Large intestine (tissue), 3 donors: ENCODE data around the gene MAGEH1. TPM values are rescaled to one million over a fixed set of nuclear protein-coding genes. Genes with fewer than 3 reads are reported as not detected.
A peak's percentile ranks its signal among the peaks of the same experiment; 100 is the strongest.

Experiments
- DNase-seq, 2 donors: peaks; one replicate each; pipeline versions ENCODE4 v3.0.0 to v3.0.0-alpha.2; 2013
- H3K27ac ChIP-seq: one replicate; pipeline ENCODE4 v1.5.1; 2013; ENCODE audit warnings: low read length
- H3K27me3 ChIP-seq: 2 replicates; pipeline ENCODE4 v1.6.1; 2013; ENCODE audit warnings: low read length; ENCODE audit not compliant: control insufficient read depth, insufficient read depth
- H3K36me3 ChIP-seq: 2 replicates; pipeline ENCODE4 v1.6.1; 2013; ENCODE audit warnings: low read length; ENCODE audit not compliant: control insufficient read depth, insufficient read depth
- H3K4me1 ChIP-seq: one replicate; pipeline ENCODE4 v1.6.1; 2013; ENCODE audit warnings: low read length; ENCODE audit not compliant: control insufficient read depth, insufficient read depth
- H3K4me3 ChIP-seq: one replicate; pipeline ENCODE4 v1.5.1; 2013; ENCODE audit warnings: low read length
- H3K9me3 ChIP-seq: one replicate; pipeline ENCODE4 v1.6.1; 2013; ENCODE audit warnings: mild to moderate bottlenecking, low read depth, low read length, moderate library complexity; ENCODE audit not compliant: control insufficient read depth
- WGBS: methylation state at CpG from one replicate; pipeline ENCODE4 v1.1.5; 2013; ENCODE audit warnings: low lambda C conversion rate; ENCODE audit not compliant: insufficient coverage; 5-methylcytosine and 5-hydroxymethylcytosine counted together
- polyA plus RNA-seq: library from polyadenylated mRNA; unstranded; fragments of 120-200 nt; gene quantifications from one replicate; pipeline ENCODE4 v1.2.1, GENCODE V29; 2013

Gene MAGEH1
- polyA plus RNA-seq, 1 donor: 91.9 TPM

DNA sequence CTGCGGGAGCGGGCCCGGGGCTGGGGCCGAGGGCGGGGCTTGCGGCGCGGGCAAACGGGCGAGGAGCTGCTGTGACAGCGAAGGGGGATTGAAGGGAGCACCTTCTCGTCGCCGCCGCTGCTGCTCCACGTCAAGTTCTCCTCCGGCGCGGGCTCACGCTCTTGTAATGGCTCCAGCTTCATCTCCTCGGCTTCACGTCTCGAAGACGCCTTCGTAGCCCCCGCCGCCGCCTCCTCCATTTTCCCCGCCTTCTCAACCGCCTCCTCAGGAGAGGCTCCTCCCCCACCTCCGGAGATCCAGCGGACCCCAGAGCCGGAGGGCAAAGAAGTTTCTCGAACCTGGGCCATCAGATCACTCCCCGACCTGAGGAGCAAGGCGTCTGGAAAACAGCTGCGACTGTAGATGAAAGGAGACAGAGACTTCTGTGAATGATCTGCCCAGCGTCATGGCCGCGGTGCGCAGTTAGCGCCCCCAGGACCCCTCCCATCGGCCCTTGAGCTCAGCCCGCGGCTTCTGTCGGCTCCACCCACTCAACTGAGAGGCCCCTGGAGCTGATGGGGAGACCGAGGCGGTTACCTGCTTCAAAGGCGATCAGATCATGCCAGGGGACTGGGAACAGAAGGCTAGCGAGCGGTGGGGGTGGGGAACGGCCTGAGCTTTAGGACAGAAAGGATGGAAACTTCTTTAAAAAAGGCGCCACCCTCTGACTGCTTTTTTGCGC is 36.8 kb downstream of the MAGEH1 start:
- Histone ChIP-seq H3K27me3 (no peaks in the 10 kb centered on the region), H3K4me1 (peaks cover 7% of the 10 kb centered on the region), H3K4me3 (peak overlapping the region; percentile 72), H3K36me3 (no peaks in the 10 kb centered on the region), H3K27ac (peak overlapping the region; percentile 99), H3K9me3 (no peaks in the 10 kb centered on the region)
- peak; percentile 56 to 88 for DNase-seq
- no CpG with 5 or more reads among the region's 54 CpGs for WGBS

DNA sequence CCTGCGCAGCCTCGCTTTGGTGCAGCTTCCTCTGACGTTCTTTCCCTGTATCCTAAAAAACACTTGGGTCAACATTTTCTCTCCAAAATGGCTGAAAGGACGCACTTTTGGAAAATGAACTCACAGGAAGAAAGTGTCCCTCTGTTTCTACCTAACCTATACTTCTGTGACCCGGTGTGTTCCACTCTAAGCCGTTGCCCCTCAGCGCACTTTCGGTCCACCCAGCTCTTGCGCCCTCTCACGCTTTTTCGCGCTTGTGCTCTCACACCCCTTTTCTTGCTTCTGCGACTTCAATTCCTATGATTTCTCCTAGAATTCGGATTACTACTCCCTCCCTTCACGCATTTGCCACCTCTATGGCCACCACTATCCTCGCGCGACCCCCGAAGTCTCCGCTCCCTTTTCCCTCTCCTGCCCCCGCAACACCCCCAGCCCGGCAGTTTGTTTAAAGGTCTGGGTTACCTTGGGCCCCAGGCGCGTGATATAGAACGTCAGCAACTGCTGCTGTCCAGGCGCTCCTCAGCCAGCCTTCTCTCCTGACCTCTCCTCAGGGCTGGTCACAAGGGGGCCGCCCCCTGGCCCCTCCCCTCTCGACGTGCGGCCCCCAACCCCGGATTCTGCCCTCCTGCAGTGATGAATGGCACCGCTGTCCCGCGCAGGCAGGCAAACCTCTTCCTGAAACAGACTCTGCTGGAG is 37.5 kb downstream of the MAGEH1 start, which contains the start of gene USP51:
Gene USP51, minus strand, starts transcription at position 535 of the 696 bp plus-strand sequence. CDS start 909 bp downstream, outside the sequence.
- Histone ChIP-seq H3K4me3 (peak within 1 kb of the TSS; percentile 72), H3K27me3 (no peaks in the 10 kb centered on the region), H3K36me3 (no peaks in the 10 kb centered on the region), H3K9me3 (no peaks in the 10 kb centered on the region), H3K27ac (peak within 1 kb of the TSS; percentile 99), H3K4me1 (peaks cover 7% of the 10 kb centered on the region)
- DNase-seq: peak; percentile 62 to 84
- WGBS: 0% methylated on average over 1 of the region's 34 CpGs

DNA sequence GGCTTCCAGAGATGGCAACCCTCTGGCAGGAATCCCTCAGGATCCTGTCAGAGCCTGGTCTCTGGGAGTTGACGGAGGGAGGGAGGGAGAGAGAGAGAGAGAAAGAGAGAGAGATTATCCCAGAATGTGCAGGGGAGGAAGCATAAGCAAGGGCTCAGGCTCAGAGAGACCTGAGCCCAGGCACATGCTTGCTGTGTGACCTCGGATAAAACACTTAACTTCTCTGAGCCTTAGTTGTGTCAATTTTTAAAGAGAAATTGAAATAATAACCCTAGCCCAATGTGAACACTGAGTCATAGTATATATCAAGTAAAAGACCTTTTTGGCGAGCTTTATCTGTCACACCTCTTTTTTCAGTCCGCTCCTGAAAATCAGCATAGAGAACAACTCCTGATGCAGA is 38.2 kb downstream of the MAGEH1 start:
- DNase-seq: no peak
- Histone ChIP-seq H3K9me3 (no peaks in the 10 kb centered on the region), H3K4me1 (peaks cover 7% of the 10 kb centered on the region), H3K27me3 (no peaks in the 10 kb centered on the region), H3K27ac (peak overlapping the region; percentile 99), H3K36me3 (no peaks in the 10 kb centered on the region), H3K4me3 (peak overlapping the region; percentile 72)
- WGBS: no CpG with 5 or more reads among the region's 4 CpGs

DNA sequence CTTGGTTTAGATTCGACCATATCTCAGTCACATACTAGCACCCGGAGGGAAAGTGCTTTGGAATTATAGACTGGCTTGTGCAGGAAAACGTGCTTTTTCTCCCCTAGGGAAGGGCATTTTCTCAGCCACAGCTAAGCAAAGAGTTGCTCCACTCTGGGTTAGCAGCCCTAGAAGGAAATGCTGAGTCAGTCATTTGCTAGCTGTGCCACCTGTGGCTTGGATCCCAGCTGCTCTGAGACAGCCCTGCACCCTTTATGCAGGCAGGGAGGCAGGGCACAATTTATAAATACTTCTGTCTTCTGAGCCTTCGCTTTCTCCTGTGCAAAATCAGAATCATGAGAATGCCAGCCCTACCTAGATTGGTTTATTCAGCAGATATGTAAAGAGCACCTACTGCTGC is 39.0 kb downstream of the MAGEH1 start:
- no peak for DNase-seq
- H3K27me3 ChIP-seq: no peaks in the 10 kb centered on the region
- no peaks in the 10 kb centered on the region for H3K36me3 ChIP-seq
- no peaks in the 10 kb centered on the region for H3K9me3 ChIP-seq
- peaks cover 7% of the 10 kb centered on the region for H3K4me1 ChIP-seq
- H3K27ac ChIP-seq: no peak overlapping the region
- no CpG with 5 or more reads among the region's 4 CpGs for WGBS
- H3K4me3 ChIP-seq: no peak overlapping the region

Other genes starting within 250 kb of the MAGEH1 start
- gene PAGE5, start 231.8 kb upstream of the MAGEH1 start, polyA plus RNA-seq: not detected
- gene PAGE3, start 187.2 kb upstream of the MAGEH1 start, polyA plus RNA-seq: not detected
- gene USP51, start 37.7 kb downstream of the MAGEH1 start, polyA plus RNA-seq: 7.4 TPM
- gene FOXR2, start 171.3 kb downstream of the MAGEH1 start, polyA plus RNA-seq: 0.22 TPM